IMR-90 (cell line): ENCODE measurements around the gene URB2. TPM values are rescaled to one million over a fixed set of nuclear protein-coding genes. Genes with fewer than 3 reads are reported as not detected.

Experiments used
- ATAC-seq: fragments of 200-7000 bp; cut with Tn5 transposase; 2 replicates; pipeline ENCODE4 v1.9.1; 2020; ENCODE audit warnings: low read depth, mild to moderate bottlenecking, moderate library complexity
- BruUV-seq: library from RNA; stranded (reverse); fragments of 400-500 nt; replicated peaks from 2 replicates; lab custom pipeline; 2021; lab: Mats Ljungman, UMichigan
- CTCF ChIA-PET: fragments of 300-600 bp; formaldehyde crosslinking; extraction: SDS; loops from one replicate; lab custom pipeline; 2021; ENCODE audit warnings: antibody characterized with exemption; lab: Yijun Ruan, JAX
- POLR2A ChIA-PET: fragments of 300-600 bp; sonication (Branson Sonifier 250); formaldehyde crosslinking; loops from one replicate; lab custom pipeline; 2022; ENCODE audit warnings: antibody characterized with exemption; ENCODE audit not compliant: unreplicated experiment; lab: Charles Lee
- DNase-seq: peaks from one replicate; pipeline ENCODE4 v3.0.0; 2013
- H2AFZ ChIP-seq: replicated peaks from 2 replicates; pipeline ENCODE3; 2013; ENCODE audit warnings: low read length, mild to moderate bottlenecking; ENCODE audit not compliant: poor library complexity
- H2AK5ac ChIP-seq: 2 replicates; pipeline ENCODE4 v1.6.1; 2013; ENCODE audit warnings: low read depth, low read length, inconsistent platforms
- H2AK9ac ChIP-seq: replicated peaks from 2 replicates; pipeline ENCODE3; 2013; ENCODE audit warnings: mild to moderate bottlenecking, low read depth, low read length, moderate library complexity; ENCODE audit not compliant: poor library complexity
- H2BK120ac ChIP-seq: 2 replicates; pipeline ENCODE4 v1.6.1; 2013; ENCODE audit warnings: low read depth, low read length, inconsistent platforms
- H2BK15ac ChIP-seq: 3 replicates; pipeline ENCODE4 v1.6.1; 2013; ENCODE audit warnings: low read depth, low read length, inconsistent platforms
- H2BK20ac ChIP-seq: 2 replicates; pipeline ENCODE4 v1.6.1; 2013; ENCODE audit warnings: low read depth, mild to moderate bottlenecking, inconsistent platforms, low read length, moderate library complexity
- H2BK5ac ChIP-seq: 2 replicates; pipeline ENCODE4 v1.6.1; 2013; ENCODE audit warnings: mild to moderate bottlenecking, low read depth, low read length, inconsistent platforms; ENCODE audit not compliant: poor library complexity, severe bottlenecking
- H3K14ac ChIP-seq: replicated peaks from 2 replicates; pipeline ENCODE4 v1.6.1; 2013; ENCODE audit warnings: low read depth, low read length, inconsistent platforms
- H3K18ac ChIP-seq: 2 replicates; pipeline ENCODE4 v1.6.1; 2013; ENCODE audit warnings: low read depth, low read length, control low read depth
- H3K23ac ChIP-seq: 2 replicates; pipeline ENCODE4 v1.6.1; 2013; ENCODE audit warnings: low read depth, low read length, inconsistent platforms
- H3K27ac ChIP-seq: 2 replicates; pipeline ENCODE4 v1.5.1; 2013; ENCODE audit warnings: mild to moderate bottlenecking, control low read depth, low read length; ENCODE audit not compliant: insufficient read depth
- H3K27me3 ChIP-seq: 2 replicates; pipeline ENCODE4 v1.6.1; 2013; ENCODE audit warnings: low read length; ENCODE audit not compliant: control insufficient read depth, insufficient read depth
- H3K36me3 ChIP-seq: 2 replicates; pipeline ENCODE4 v1.6.1; 2013; ENCODE audit warnings: low read length, mixed read lengths; ENCODE audit not compliant: control insufficient read depth, insufficient read depth
- H3K4ac ChIP-seq: 2 replicates; pipeline ENCODE4 v1.6.1; 2013; ENCODE audit warnings: low read depth, low read length, inconsistent platforms
- H3K4me1 ChIP-seq: 2 replicates; pipeline ENCODE4 v1.6.1; 2013; ENCODE audit warnings: low read length, mixed read lengths; ENCODE audit not compliant: control insufficient read depth, insufficient read depth
- H3K4me2 ChIP-seq: 2 replicates; pipeline ENCODE4 v1.6.1; 2013; ENCODE audit warnings: low read depth, mild to moderate bottlenecking, control low read depth, low read length, moderate library complexity
- H3K4me3 ChIP-seq: 2 replicates; pipeline ENCODE4 v1.5.1; 2013; ENCODE audit warnings: low read depth, mild to moderate bottlenecking, control low read depth, low read length, moderate library complexity; ENCODE audit not compliant: insufficient read depth
- H3K56ac ChIP-seq: 2 replicates; pipeline ENCODE4 v1.6.1; 2013; ENCODE audit warnings: low read length, inconsistent platforms; ENCODE audit not compliant: insufficient read depth; ENCODE audit errors: extremely low read depth
- H3K79me1 ChIP-seq, 2 experiments: 2 replicates each; pipeline ENCODE4 v1.6.1; 2013; ENCODE audit warnings: low read length in 2 of 2, inconsistent platforms in 1 of 2, low read depth in 1 of 2
- H3K9ac ChIP-seq: 2 replicates; pipeline ENCODE4 v1.6.1; 2013; ENCODE audit warnings: low read depth, low read length, control low read depth
- H3K9me1 ChIP-seq: 2 replicates; pipeline ENCODE4 v1.6.1; 2013; ENCODE audit warnings: low read length, inconsistent platforms; ENCODE audit not compliant: insufficient read depth
- H3K9me3 ChIP-seq: 2 replicates; pipeline ENCODE4 v1.6.1; 2013; ENCODE audit warnings: low read length; ENCODE audit not compliant: control insufficient read depth, insufficient read depth
- H4K20me1 ChIP-seq: 2 replicates; pipeline ENCODE4 v1.6.1; 2013; ENCODE audit warnings: low read length, inconsistent platforms; ENCODE audit not compliant: insufficient read depth
- H4K5ac ChIP-seq: 2 replicates; pipeline ENCODE4 v1.6.1; 2013; ENCODE audit warnings: mild to moderate bottlenecking, low read depth, low read length, control low read depth
- H4K8ac ChIP-seq, 2 experiments: 2 replicates each; pipeline ENCODE4 v1.6.1; 2013; ENCODE audit warnings: low read depth in 2 of 2, low read length in 2 of 2, control low read depth in 1 of 2, inconsistent platforms in 1 of 2
- H4K91ac ChIP-seq: 2 replicates; pipeline ENCODE4 v1.6.1; 2013; ENCODE audit warnings: low read depth, low read length, inconsistent platforms; ENCODE audit not compliant: insufficient read depth
- BHLHE40 ChIP-seq: fragments of 150-350 bp; IDR thresholded peaks from 2 replicates; pipeline ENCODE4 v1.6.1; 2016; ENCODE audit warnings: mild to moderate bottlenecking, low read depth, low read length
- CEBPB ChIP-seq: IDR thresholded peaks from 2 replicates; pipeline ENCODE4 v1.6.1; 2012; ENCODE audit warnings: low read depth, low read length, improper control_type of control experiment
- CHD1 ChIP-seq: IDR thresholded peaks from 2 replicates; pipeline ENCODE4 v1.6.1; 2012; ENCODE audit warnings: low read depth, low read length, improper control_type of control experiment
- FOS ChIP-seq: fragments of 150-350 bp; IDR thresholded peaks from 2 replicates; pipeline ENCODE4 v1.6.1; 2016; ENCODE audit warnings: low read depth, low read length
- MAZ ChIP-seq: IDR thresholded peaks from 2 replicates; pipeline ENCODE4 v1.6.1; 2012; ENCODE audit warnings: low read depth, mild to moderate bottlenecking, low read length, improper control_type of control experiment, moderate library complexity, borderline replicate concordance
- MXI1 ChIP-seq: IDR thresholded peaks from 2 replicates; pipeline ENCODE4 v1.6.1; 2012; ENCODE audit warnings: low read depth, mild to moderate bottlenecking, low read length, moderate library complexity, borderline replicate concordance
- NFE2L2 ChIP-seq: fragments of 150-350 bp; IDR thresholded peaks from 2 replicates; pipeline ENCODE4 v1.6.1; 2016; ENCODE audit warnings: low read depth, mild to moderate bottlenecking, low read length
- POLR2A ChIP-seq: IDR thresholded peaks from 2 replicates; pipeline ENCODE4 v1.6.1; 2012; ENCODE audit warnings: mild to moderate bottlenecking, low read depth, low read length
- RAD21 ChIP-seq: IDR thresholded peaks from 2 replicates; pipeline ENCODE4 v1.6.1; 2012; ENCODE audit warnings: low read length, improper control_type of control experiment
- RCOR1 ChIP-seq: IDR thresholded peaks from 2 replicates; pipeline ENCODE4 v1.6.1; 2012; ENCODE audit warnings: mild to moderate bottlenecking, low read length, improper control_type of control experiment; ENCODE audit not compliant: insufficient replicate concordance
- RFX5 ChIP-seq: IDR thresholded peaks from 2 replicates; pipeline ENCODE4 v1.8.0; 2012; ENCODE audit warnings: low read depth, mild to moderate bottlenecking, low read length, moderate library complexity
- WGBS, 2 experiments: methylation state at CpG; one replicate each; pipeline versions ENCODE4 v1.1.5 to v1.1.7; 2013; ENCODE audit warnings: missing lambda C conversion rate in 2 of 2; ENCODE audit not compliant: insufficient read length in 1 of 2; ENCODE audit errors: extremely low coverage in 2 of 2; 5-methylcytosine and 5-hydroxymethylcytosine counted together
- dilution Hi-C: fragments of 300-500 bp; cut with HindIII; formaldehyde crosslinking; loops from one replicate; pipeline ENCODE4 v1.14.3; 2018; ENCODE audit warnings: low sequenced_read_pairs; ENCODE audit not compliant: unreplicated experiment
- in situ Hi-C: fragments of 300-500 bp; cut with MboI; formaldehyde crosslinking; loops from 3 replicates; pipeline ENCODE4 v1.14.3; 2019; ENCODE audit warnings: low sequenced_read_pairs, inconsistent platforms, mixed read lengths
- intact Hi-C: fragments of 100-400 bp; cut with micrococcal nuclease; formaldehyde crosslinking; loops from 2 replicates; pipeline ENCODE4 v1.10.0; 2022
- polyA plus RNA-seq, 3 experiments: library from polyadenylated mRNA; depleted of rRNA; stranded (reverse); fragments of >200 nt; gene quantifications; 2 replicates each; pipeline ENCODE4 v1.2.3, GENCODE V29; 2012; ENCODE audit warnings: low replicate concordance in 1 of 3
- total RNA-seq: library from RNA; depleted of rRNA; stranded (reverse); fragments of >200 nt; gene quantifications from 2 replicates; pipeline ENCODE4 v1.2.3, GENCODE V29; 2012
- TF ChIP-seq, protein P1 (sequence below): fragments of 150-350 bp; IDR thresholded peaks from 2 replicates; pipeline ENCODE4 v1.6.1; 2017; ENCODE audit warnings: mild to moderate bottlenecking, antibody characterized with exemption, low read length, low read depth
- TF ChIP-seq, protein P2 (sequence below): conservative IDR thresholded peaks from 2 replicates; pipeline ENCODE4 v1.5.1; 2012; ENCODE audit warnings: mild to moderate bottlenecking, low read depth, low read length, improper control_type of control experiment
- TF ChIP-seq, protein P3 (sequence below): fragments of 150-350 bp; IDR thresholded peaks from 2 replicates; pipeline ENCODE4 v1.6.1; 2016; ENCODE audit warnings: low read depth, mild to moderate bottlenecking, low read length, moderate library complexity, borderline replicate concordance

Gene URB2
- total and polyA plus RNA-seq, 2 of the 4 experiments (the other 2 are of a cell fraction) = 5.9 to 15.4 TPM

GRCh38 chr1:229653420-229653819 lies 27.4 kb downstream of the URB2 start:
- H3K14ac ChIP-seq = no peak overlapping the region
- no peak overlapping the region for H3K4me3 ChIP-seq
- H3K9ac ChIP-seq = no peak overlapping the region
- H2BK120ac ChIP-seq = no peak overlapping the region
- H3K27me3 ChIP-seq = no peaks in the 10 kb centered on the region
- no peak overlapping the region for H3K4me2 ChIP-seq
- dilution Hi-C loops = no loop called here
- peaks cover 31% of the 10 kb centered on the region for H3K36me3 ChIP-seq
- intact Hi-C loops = no loop called here
- no peaks in the 10 kb centered on the region for H3K9me3 ChIP-seq
- no peak overlapping the region for H2AK5ac ChIP-seq
- WGBS, 2 experiments = no CpG with 5 or more reads among the region's 1 CpG
- no peak for ATAC-seq
- no peak overlapping the region for H3K18ac ChIP-seq
- H4K91ac ChIP-seq = no peak overlapping the region
- H3K27ac ChIP-seq = no peak overlapping the region
- no peak overlapping the region for H3K4ac ChIP-seq
- H4K5ac ChIP-seq = no peak overlapping the region
- no peak overlapping the region for H2BK20ac ChIP-seq
- DNase-seq = no peak
- in situ Hi-C loops = no loop called here
- H3K56ac ChIP-seq = no peak overlapping the region
- H2BK5ac ChIP-seq = no peak overlapping the region
- H3K9me1 ChIP-seq = peaks cover 4% of the 10 kb centered on the region; the same call in 1 of the 2 replicates
- H2AK9ac ChIP-seq = no peak overlapping the region
- no peaks in the 10 kb centered on the region for H3K4me1 ChIP-seq
- BruUV-seq = no TSS peak
- H2BK15ac ChIP-seq = no peak overlapping the region
- ChIA-PET POLR2A (no interaction called here), CTCF (no interaction called here)
- H4K8ac ChIP-seq = no peak overlapping the region
- no peaks in the 10 kb centered on the region for H4K20me1 ChIP-seq
- H2AFZ ChIP-seq = no peak overlapping the region
- TF ChIP-seq CEBPB = no peak
- TF ChIP-seq RAD21 = no peak
- no peak for TF ChIP-seq BHLHE40
- TF ChIP-seq, protein P1, sequence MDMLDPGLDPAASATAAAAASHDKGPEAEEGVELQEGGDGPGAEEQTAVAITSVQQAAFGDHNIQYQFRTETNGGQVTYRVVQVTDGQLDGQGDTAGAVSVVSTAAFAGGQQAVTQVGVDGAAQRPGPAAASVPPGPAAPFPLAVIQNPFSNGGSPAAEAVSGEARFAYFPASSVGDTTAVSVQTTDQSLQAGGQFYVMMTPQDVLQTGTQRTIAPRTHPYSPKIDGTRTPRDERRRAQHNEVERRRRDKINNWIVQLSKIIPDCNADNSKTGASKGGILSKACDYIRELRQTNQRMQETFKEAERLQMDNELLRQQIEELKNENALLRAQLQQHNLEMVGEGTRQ = no peak
- TF ChIP-seq NFE2L2 = no peak
- TF ChIP-seq, protein P2, sequence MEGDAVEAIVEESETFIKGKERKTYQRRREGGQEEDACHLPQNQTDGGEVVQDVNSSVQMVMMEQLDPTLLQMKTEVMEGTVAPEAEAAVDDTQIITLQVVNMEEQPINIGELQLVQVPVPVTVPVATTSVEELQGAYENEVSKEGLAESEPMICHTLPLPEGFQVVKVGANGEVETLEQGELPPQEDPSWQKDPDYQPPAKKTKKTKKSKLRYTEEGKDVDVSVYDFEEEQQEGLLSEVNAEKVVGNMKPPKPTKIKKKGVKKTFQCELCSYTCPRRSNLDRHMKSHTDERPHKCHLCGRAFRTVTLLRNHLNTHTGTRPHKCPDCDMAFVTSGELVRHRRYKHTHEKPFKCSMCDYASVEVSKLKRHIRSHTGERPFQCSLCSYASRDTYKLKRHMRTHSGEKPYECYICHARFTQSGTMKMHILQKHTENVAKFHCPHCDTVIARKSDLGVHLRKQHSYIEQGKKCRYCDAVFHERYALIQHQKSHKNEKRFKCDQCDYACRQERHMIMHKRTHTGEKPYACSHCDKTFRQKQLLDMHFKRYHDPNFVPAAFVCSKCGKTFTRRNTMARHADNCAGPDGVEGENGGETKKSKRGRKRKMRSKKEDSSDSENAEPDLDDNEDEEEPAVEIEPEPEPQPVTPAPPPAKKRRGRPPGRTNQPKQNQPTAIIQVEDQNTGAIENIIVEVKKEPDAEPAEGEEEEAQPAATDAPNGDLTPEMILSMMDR = no peak
- TF ChIP-seq CHD1 = no peak
- no peak for TF ChIP-seq POLR2A
- no peak for TF ChIP-seq MXI1
- no peak for TF ChIP-seq RCOR1
- TF ChIP-seq, protein P3, sequence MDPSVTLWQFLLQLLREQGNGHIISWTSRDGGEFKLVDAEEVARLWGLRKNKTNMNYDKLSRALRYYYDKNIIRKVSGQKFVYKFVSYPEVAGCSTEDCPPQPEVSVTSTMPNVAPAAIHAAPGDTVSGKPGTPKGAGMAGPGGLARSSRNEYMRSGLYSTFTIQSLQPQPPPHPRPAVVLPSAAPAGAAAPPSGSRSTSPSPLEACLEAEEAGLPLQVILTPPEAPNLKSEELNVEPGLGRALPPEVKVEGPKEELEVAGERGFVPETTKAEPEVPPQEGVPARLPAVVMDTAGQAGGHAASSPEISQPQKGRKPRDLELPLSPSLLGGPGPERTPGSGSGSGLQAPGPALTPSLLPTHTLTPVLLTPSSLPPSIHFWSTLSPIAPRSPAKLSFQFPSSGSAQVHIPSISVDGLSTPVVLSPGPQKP = no peak
- TF ChIP-seq RFX5 = no peak
- no peak for TF ChIP-seq MAZ
- TF ChIP-seq FOS = no peak
- H3K23ac ChIP-seq = no peak overlapping the region
- H3K79me1 ChIP-seq = no peaks in the 10 kb centered on the region
